IMR-90 (cell line): ENCODE measurements around the gene PRR33.

ENCODE experiments used
- CEBPB ChIP-seq: IDR thresholded peaks from 2 replicates; pipeline ENCODE4 v1.6.1; 2012; ENCODE audit warnings: low read depth, low read length, improper control_type of control experiment
- MAFK ChIP-seq: IDR thresholded peaks from 2 replicates; pipeline ENCODE4 v1.6.1; 2012; ENCODE audit warnings: low read depth, low read length, improper control_type of control experiment
- MAZ ChIP-seq: IDR thresholded peaks from 2 replicates; pipeline ENCODE4 v1.6.1; 2012; ENCODE audit warnings: low read depth, mild to moderate bottlenecking, low read length, improper control_type of control experiment, moderate library complexity, borderline replicate concordance
- MXI1 ChIP-seq: IDR thresholded peaks from 2 replicates; pipeline ENCODE4 v1.6.1; 2012; ENCODE audit warnings: low read depth, mild to moderate bottlenecking, low read length, moderate library complexity, borderline replicate concordance
- POLR2A ChIP-seq: IDR thresholded peaks from 2 replicates; pipeline ENCODE4 v1.6.1; 2012; ENCODE audit warnings: mild to moderate bottlenecking, low read depth, low read length
- RAD21 ChIP-seq: IDR thresholded peaks from 2 replicates; pipeline ENCODE4 v1.6.1; 2012; ENCODE audit warnings: low read length, improper control_type of control experiment
- TF ChIP-seq, protein P1 (sequence below): conservative IDR thresholded peaks from 2 replicates; pipeline ENCODE4 v1.5.1; 2012; ENCODE audit warnings: mild to moderate bottlenecking, low read depth, low read length, improper control_type of control experiment

DNA sequence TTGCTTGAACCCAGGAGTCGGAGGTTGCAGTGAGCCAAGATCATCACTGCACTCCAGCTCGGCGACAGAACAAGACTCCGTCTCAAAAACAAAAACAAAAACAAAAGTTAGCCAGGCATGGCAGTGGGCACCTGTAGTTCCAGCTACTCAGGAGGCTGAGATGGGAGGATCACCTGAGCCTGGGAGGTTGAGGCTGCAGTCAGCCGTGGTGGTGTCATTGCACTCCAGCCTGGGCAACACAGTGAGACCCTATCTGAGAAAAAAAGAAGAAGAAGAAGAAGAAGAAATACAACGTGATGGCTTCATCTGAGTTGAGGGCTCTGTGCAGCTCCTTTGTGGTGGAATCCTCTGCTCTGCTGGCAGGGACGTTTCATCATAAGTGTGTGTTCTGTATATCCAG, 17.8 kb upstream of the PRR33 start:
- TF ChIP-seq, protein P1, sequence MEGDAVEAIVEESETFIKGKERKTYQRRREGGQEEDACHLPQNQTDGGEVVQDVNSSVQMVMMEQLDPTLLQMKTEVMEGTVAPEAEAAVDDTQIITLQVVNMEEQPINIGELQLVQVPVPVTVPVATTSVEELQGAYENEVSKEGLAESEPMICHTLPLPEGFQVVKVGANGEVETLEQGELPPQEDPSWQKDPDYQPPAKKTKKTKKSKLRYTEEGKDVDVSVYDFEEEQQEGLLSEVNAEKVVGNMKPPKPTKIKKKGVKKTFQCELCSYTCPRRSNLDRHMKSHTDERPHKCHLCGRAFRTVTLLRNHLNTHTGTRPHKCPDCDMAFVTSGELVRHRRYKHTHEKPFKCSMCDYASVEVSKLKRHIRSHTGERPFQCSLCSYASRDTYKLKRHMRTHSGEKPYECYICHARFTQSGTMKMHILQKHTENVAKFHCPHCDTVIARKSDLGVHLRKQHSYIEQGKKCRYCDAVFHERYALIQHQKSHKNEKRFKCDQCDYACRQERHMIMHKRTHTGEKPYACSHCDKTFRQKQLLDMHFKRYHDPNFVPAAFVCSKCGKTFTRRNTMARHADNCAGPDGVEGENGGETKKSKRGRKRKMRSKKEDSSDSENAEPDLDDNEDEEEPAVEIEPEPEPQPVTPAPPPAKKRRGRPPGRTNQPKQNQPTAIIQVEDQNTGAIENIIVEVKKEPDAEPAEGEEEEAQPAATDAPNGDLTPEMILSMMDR = no peak
- no peak for TF ChIP-seq CEBPB
- TF ChIP-seq POLR2A = no peak
- no peak for TF ChIP-seq MAFK
- no peak for TF ChIP-seq RAD21
- no peak for TF ChIP-seq MAZ
- TF ChIP-seq MXI1 = no peak
